VCaP (cell line): ENCODE results near the gene YJEFN3.

Experiments
- H3K27ac ChIP-seq: fragments of 450-650 bp; 2 replicates; pipeline ENCODE4 v1.5.1; 2017
- CTCF ChIP-seq: fragments of 450-650 bp; conservative IDR thresholded peaks from 2 replicates; pipeline ENCODE4 v1.5.1; 2017; ENCODE audit warnings: mild to moderate bottlenecking, moderate library complexity

YJEFN3 gene

GRCh38 chr19:19544954-19545591, 16.4 kb downstream of the YJEFN3 start:
- no peak for TF ChIP-seq CTCF
- H3K27ac ChIP-seq, result no peak overlapping the region

GRCh38 chr19:19545707-19546106, 17.0 kb downstream of the YJEFN3 start:
- TF ChIP-seq CTCF, result no peak
- H3K27ac ChIP-seq, result no peak overlapping the region

- no peak overlapping the region for H3K27ac ChIP-seq
- TF ChIP-seq CTCF, result no peak
Observed at GRCh38 chr19:19546751-19547162, 18.0 kb downstream of the YJEFN3 start.

GRCh38 chr19:19547674-19548336, 19.1 kb downstream of the YJEFN3 start:
- no peak for TF ChIP-seq CTCF

GRCh38 chr19:19548915-19549759, 20.4 kb downstream of the YJEFN3 start:
- H3K27ac ChIP-seq, result no peak overlapping the region
- TF ChIP-seq CTCF, result no peak

More at GRCh38 chr19:19547674-19548336, 19.1 kb downstream of the YJEFN3 start:
- H3K27ac ChIP-seq, result no peak overlapping the region

GRCh38 chr19:19549804-19550464, 21.2 kb downstream of the YJEFN3 start:
- H3K27ac ChIP-seq, result no peak overlapping the region
- TF ChIP-seq CTCF, result no peak

- TF ChIP-seq CTCF, result no peak
- no peak overlapping the region for H3K27ac ChIP-seq
Observed at GRCh38 chr19:19550485-19550929, 21.8 kb downstream of the YJEFN3 start.
